Fibroblast of lung (primary cell): ENCODE results near the gene ARAP2.

ENCODE experiments used
- CTCF ChIP-seq, 2 donors: IDR thresholded peaks in 1 of 2; conservative IDR thresholded peaks in 1 of 2; 1 replicate in 1 of 2; 2 replicates in 1 of 2; pipeline ENCODE4 v1.5.1; 2011 to 2012; ENCODE audit warnings: low read length in 2 of 2, control low read depth in 1 of 2, inconsistent platforms in 1 of 2, low read depth in 1 of 2, mild to moderate bottlenecking in 1 of 2
- EZH2 ChIP-seq: IDR thresholded peaks from 2 replicates; pipeline ENCODE4 v1.5.1; 2012; ENCODE audit warnings: low read length, control low read depth, mild to moderate bottlenecking; ENCODE audit errors: missing control alignments

- TF ChIP-seq EZH2, result no peak
- TF ChIP-seq CTCF (conservative IDR thresholded peaks at IDR 0.05 in 1 of 2, IDR thresholded peaks at IDR 0.05 in 1 of 2; ENCODE audit: low read depth in 1 of 2, low read length in 2 of 2), result no peak
Measured at GRCh38 chr4:36051634-36052033, 192.7 kb downstream of the ARAP2 start.
